Measurements from ENCODE around the gene PXMP2. TPM values are rescaled to one million over a fixed set of nuclear protein-coding genes. Genes with fewer than 3 reads are reported as not detected.
A peak's percentile ranks its signal among the peaks of the same experiment; 100 is the strongest.

Gene PXMP2
- total RNA-seq, 1 donor from 2014 or later = 12.3 TPM

- ATAC-seq = peak; percentile 37
Measured at GRCh38 chr12:132695431-132695830, 8.0 kb downstream of the PXMP2 start.

GRCh38 chr12:132698341-132698740, 11.0 kb downstream of the PXMP2 start:
- ATAC-seq = no peak

DNA sequence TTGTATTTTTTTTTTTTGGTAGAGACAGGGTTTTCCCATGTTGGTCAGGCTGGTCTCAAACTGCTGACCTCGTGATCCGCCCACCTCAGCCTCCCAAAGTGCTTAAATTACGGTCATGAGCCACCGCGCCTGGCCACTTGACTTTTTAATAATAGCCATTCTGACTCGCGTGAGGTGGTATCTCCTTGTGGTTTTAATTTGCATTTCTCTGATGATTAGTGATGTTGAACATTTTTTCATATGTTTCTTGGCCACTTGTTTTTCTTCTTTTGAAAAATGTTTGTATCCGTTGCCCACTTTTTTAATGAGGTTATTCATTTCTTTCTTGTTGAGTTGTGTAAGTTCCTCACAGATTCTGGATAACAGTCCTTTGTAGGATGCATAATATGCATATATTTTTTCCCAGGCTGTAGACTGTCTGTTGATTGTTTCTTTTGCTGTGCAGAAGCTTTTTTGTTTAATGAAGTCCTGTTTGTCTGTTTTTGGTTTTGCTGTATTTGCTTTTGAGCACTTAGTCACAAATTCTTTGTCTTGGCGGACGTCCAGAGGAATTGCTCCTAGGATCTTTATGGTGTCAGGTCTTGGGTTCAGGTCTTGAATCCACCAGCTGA, 12.9 kb downstream of the PXMP2 start:
- ATAC-seq = no peak

- peak; percentile 15 for ATAC-seq
Measured at GRCh38 chr12:132702640-132703039, 15.3 kb downstream of the PXMP2 start.

- no peak for ATAC-seq
Measured at GRCh38 chr12:132703641-132704040, 16.3 kb downstream of the PXMP2 start.

- no peak for ATAC-seq
Measured at GRCh38 chr12:132707241-132707640, 19.9 kb downstream of the PXMP2 start.

DNA sequence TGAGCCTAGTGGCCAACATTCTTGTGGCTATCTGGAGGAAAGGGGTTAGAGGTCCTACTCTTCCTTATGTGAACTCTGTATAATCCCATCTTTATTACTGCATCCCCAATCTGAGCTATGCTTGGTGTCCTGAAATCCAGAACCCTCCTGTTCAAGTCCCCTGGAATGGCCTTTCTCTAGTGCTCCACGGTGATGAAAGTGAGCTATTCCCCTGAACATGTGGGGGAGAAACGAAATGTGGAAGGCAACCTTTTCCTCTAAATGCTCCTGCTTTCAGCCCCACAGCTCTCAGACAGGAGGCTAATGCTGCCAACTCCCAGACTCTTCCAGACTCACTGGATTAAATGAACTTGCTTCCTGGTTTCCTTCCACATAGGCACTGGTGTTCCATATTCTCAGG, 20.8 kb downstream of the PXMP2 start:
- no peak for ATAC-seq

DNA sequence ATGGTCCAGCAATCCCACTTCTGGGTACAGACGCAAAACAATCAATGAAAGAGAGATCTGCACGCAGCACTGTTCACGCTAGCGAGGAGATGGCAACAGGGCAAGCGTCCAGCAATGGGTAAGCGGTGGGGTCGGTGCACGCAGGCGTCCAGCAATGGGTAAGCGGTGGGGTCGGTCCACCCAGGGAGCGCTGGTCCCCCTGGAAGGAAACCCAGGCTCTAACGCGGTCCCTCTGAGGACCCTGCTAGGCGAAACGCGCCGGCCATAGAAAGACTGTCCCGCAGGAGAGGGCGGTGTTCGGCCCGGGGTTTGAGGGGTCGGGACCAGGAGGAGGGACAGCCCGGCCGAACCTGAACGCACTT, 22.6 kb downstream of the PXMP2 start:
- peak; percentile 27 for ATAC-seq

- peak; percentile 96 for ATAC-seq
Measured at GRCh38 chr12:132710405-132711079, 23.2 kb downstream of the PXMP2 start, which contains the start of gene PGAM5. Gene PGAM5 (plus strand): TSS chr12:132710842. CDS start chr12:132710877, 35 bp downstream.

DNA sequence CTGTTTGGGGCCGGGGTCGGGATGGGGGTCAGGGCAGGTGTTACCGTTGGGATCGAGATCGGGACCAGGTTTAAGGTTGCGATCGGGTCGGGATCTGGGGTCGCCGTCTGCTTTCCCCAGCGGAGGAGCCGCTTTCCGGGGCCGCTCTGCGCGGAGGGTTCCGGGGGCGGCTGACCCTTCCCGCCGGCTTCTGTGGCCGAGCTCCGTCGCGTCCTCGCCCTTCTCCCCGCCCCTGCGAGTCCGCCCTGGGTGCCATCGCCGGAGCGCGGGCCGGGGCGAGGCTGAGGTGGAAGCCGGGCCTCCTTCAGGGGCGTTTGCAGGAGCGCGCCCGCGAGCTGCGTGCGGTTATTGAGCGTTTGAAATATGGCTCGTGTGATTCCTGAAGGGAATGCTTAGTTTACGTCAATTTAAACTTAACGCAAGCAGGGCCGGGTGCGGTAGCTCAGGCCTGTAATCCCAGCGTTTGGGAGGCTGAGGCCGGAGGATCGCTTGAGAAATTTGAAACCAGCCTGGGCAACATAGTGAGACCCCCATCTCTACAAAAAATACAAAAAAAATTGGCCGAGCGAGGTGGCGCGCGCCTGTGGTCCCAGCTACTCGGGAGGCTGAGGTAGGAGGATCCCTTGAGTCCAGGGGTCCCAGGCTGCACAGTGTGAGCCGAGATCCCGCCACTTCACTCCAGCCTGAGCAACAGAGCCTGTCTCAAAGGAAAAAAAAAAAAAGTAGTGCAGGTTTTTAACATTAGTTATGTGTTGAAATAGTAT, 23.9 kb downstream of the PXMP2 start:
- no peak for ATAC-seq

- peak; percentile 61 for ATAC-seq
Measured at GRCh38 chr12:132713123-132713522, 25.7 kb downstream of the PXMP2 start.

DNA sequence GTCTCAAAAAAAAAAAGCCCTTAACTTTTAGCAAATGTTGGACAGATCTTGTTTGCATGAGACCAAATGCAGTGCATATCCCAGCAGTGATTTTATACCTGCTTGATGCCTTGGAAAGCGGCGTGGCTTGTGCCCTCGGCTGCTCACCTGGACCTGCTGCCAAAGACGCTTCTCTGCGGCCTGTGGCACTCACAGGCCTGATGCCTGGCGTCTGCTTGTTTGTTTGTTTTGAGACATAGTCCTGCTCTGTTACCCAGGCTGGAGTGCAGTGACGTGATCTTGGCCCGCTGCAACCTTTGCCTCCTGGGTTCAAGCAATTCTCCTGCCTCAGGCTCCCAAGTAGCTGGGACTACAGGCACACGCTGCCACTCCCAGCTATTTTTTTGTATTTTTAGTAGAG, 28.5 kb downstream of the PXMP2 start:
- no peak for ATAC-seq

DNA sequence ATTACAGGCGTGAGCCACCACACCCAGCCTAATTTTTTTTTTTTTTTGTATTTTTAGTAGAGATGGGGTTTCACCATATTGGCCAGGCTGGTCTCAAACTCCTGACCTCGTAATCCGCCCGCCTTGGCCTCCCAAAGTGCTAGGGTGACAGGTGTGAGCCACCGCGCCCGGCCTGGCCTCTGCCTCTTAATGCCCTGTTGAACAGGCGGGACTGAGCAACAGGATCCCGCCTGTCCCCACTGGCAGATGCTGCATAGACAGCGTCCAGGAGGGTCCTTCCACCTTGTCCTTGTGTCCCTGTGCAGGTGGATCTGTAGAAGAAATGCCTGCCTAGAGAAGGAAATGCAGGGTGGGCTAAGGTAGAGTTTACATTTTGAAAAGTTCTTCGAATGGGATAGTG, 29.0 kb downstream of the PXMP2 start:
- ATAC-seq = no peak

GRCh38 chr12:132717011-132717410, 29.6 kb downstream of the PXMP2 start:
- no peak for ATAC-seq

- ATAC-seq = no peak
Measured at GRCh38 chr12:132717531-132718387, 30.4 kb downstream of the PXMP2 start.

- ATAC-seq = no peak
Measured at GRCh38 chr12:132718644-132719043, 31.3 kb downstream of the PXMP2 start.

DNA sequence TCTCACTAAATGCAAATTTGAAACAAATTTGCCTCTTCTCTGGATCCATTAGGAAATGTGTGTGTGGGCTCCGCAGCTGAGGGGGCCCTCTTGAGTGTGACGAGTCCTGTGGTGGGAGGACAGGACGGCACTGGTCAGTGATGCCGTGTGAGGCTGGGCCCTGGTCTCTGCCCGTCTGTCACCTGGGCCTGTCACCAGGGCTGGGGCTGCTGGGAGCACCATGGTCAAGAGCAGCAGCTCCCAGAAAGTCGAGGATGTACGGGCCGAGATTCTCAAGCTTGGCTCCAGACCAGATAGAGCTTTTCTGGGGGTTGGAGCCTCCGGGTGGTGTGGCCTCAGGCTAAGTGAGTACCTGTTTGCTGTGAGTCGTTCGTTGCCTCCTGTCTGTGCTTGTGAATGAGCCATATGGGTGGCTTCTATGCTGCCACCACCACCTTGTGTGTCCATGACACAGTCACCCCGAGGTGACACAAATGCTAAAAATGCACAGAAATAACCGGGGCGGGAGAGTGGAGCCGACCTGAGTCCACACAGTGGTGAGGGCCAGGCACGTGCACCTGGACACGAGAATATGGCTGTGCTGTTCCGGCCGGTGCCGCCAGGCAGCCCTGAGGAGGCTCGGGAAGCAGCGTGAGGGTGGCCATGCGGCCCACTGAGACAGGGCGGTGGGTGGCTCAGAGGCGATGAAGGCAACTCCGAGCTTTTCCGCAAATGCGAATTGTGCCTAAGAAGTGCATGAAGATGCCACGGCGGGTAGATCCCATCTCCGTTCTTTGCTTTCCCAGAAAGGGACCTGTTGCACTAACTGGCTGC, 32.0 kb downstream of the PXMP2 start:
- peak; percentile 16 for ATAC-seq

GRCh38 chr12:132719954-132720324, 32.6 kb downstream of the PXMP2 start:
- ATAC-seq = no peak

GRCh38 chr12:132720606-132721345, 33.4 kb downstream of the PXMP2 start:
- ATAC-seq = no peak

DNA sequence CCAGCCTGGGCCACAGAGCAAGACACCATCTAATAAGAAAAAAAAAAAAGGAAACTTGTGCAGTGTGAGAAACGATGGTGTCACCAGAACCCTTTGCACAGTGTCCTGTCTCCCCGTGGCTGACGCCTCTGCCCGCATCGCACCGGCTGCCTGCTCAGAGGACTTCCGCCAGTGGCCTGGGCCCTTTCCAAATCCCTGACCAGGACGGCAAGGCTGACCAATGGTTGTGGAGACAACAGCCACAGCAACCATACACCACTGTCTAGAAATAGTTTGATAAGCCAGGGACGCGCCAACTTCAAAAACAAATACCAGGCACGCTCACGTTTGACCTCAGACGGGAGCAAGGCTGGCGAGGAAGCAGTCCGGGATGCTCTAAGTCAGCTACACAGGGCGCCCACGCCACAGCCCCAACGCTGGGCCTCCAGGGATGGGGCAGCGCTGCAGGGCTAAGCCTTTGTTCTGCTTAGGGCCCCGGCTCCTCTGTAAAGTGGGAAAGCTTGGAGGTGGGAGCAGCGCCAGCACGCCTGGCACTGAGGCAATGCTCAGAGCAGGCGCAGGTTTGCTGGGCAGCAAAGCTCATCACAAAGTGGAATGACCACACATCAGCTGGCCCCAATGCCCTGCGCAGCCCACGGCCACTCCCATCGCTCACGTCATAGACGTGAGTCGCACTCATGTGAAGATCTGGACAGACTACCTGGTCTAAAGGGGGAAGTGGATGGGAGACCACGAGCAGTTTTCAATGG, 35.8 kb downstream of the PXMP2 start:
- peak; percentile 12 for ATAC-seq
